Fibroblast of skin of left biceps (primary cell): ENCODE data around the gene SAP30L.

ENCODE experiments used
- DNase-seq, 2 experiments: peaks; one replicate each; pipeline ENCODE4 v3.0.0-alpha.2; 2013; ENCODE audit warnings: low read depth in 2 of 2

Gene SAP30L

GRCh38 chr5:154419236-154419635 is 26.6 kb upstream of the SAP30L start:
- DNase-seq, result no peak

GRCh38 chr5:154421868-154422267 is 23.9 kb upstream of the SAP30L start:
- DNase-seq, result no peak

- DNase-seq, result no peak
These were observed 23.5 kb upstream of the SAP30L start for GRCh38 chr5:154422298-154422697.

- no peak for DNase-seq
These were observed 17.6 kb upstream of the SAP30L start for GRCh38 chr5:154428208-154428607.

- DNase-seq, result no peak
These were observed 16.5 kb upstream of the SAP30L start for GRCh38 chr5:154429341-154429740.

GRCh38 chr5:154430466-154430865 is 15.3 kb upstream of the SAP30L start:
- DNase-seq, result no peak

GRCh38 chr5:154430961-154431630 is 14.7 kb upstream of the SAP30L start:
- no peak for DNase-seq

GRCh38 chr5:154435226-154435625 is 10.6 kb upstream of the SAP30L start:
- DNase-seq, result no peak

- DNase-seq, result no peak
These were observed 8.4 kb upstream of the SAP30L start for GRCh38 chr5:154437281-154437965.

GRCh38 chr5:154440540-154440939 is 5.3 kb upstream of the SAP30L start:
- DNase-seq, result no peak

- no peak for DNase-seq
These were observed 3.0 kb upstream of the SAP30L start for GRCh38 chr5:154442801-154443200.

GRCh38 chr5:154444556-154445421 is 1.0 kb upstream of the SAP30L start:
- DNase-seq, result no peak

- DNase-seq, result no peak
These were observed 645 bp downstream of the SAP30L start for GRCh38 chr5:154446195-154447088.

GRCh38 chr5:154447089-154447725 is 1.4 kb downstream of the SAP30L start:
- DNase-seq, result no peak

- DNase-seq, result no peak
These were observed 4.0 kb downstream of the SAP30L start for GRCh38 chr5:154449786-154450185.

- no peak for DNase-seq
These were observed 6.2 kb downstream of the SAP30L start for GRCh38 chr5:154451957-154452356.

GRCh38 chr5:154455585-154455984 is 9.8 kb downstream of the SAP30L start:
- no peak for DNase-seq

- no peak for DNase-seq
These were observed 10.7 kb downstream of the SAP30L start for GRCh38 chr5:154456540-154456939.

GRCh38 chr5:154459015-154459414 is 13.2 kb downstream of the SAP30L start:
- no peak for DNase-seq

GRCh38 chr5:154460172-154460571 is 14.4 kb downstream of the SAP30L start:
- DNase-seq, result no peak

- DNase-seq, result no peak
These were observed 15.7 kb downstream of the SAP30L start for GRCh38 chr5:154461531-154461930.
